Dermis blood vessel endothelial cell (primary cell): ENCODE results near the gene NKX3-2. TPM values are rescaled to one million over a fixed set of nuclear protein-coding genes. Genes with fewer than 3 reads are reported as not detected.

Experiments used
- DNase-seq: peaks from one replicate; pipeline ENCODE4 v3.0.0; 2010
- total RNA-seq: library from RNA; depleted of rRNA; stranded (reverse); fragments of >200 nt; gene quantifications from 2 replicates; pipeline ENCODE4 v1.2.3, GENCODE V29; 2014

The NKX3-2 gene
- total RNA-seq, 1 donor from 2014 or later = not detected

GRCh38 chr4:13496605-13497004 lies 47.7 kb downstream of the NKX3-2 start:
- DNase-seq = no peak

GRCh38 chr4:13495753-13496152 lies 48.6 kb downstream of the NKX3-2 start:
- no peak for DNase-seq

- DNase-seq = no peak
Observed at GRCh38 chr4:13493793-13494192, 50.5 kb downstream of the NKX3-2 start.

- DNase-seq = no peak
Observed at GRCh38 chr4:13492747-13493146, 51.6 kb downstream of the NKX3-2 start.

Other genes starting within 250 kb of the NKX3-2 start
- gene RAB28, start 60.2 kb downstream of the NKX3-2 start, total RNA-seq = 11.8 and 15.1 TPM in 2 replicates
- 28.4 and 38.7 TPM in 2 replicates for gene BOD1L1, start 83.2 kb upstream of the NKX3-2 start, total RNA-seq